ENCODE measurements around the gene OR14I1. TPM values are rescaled to one million over a fixed set of nuclear protein-coding genes. Genes with fewer than 3 reads are reported as not detected.
A peak's percentile ranks its signal among the peaks of the same experiment; 100 is the strongest.

The OR14I1 gene
- total RNA-seq, 1 donor: not detected

GRCh38 chr1:248704606-248705005 lies 2.0 kb upstream of the OR14I1 start:
- no peak for DNase-seq (ENCODE audit: low read depth)
- TF ChIP-seq, protein P1, sequence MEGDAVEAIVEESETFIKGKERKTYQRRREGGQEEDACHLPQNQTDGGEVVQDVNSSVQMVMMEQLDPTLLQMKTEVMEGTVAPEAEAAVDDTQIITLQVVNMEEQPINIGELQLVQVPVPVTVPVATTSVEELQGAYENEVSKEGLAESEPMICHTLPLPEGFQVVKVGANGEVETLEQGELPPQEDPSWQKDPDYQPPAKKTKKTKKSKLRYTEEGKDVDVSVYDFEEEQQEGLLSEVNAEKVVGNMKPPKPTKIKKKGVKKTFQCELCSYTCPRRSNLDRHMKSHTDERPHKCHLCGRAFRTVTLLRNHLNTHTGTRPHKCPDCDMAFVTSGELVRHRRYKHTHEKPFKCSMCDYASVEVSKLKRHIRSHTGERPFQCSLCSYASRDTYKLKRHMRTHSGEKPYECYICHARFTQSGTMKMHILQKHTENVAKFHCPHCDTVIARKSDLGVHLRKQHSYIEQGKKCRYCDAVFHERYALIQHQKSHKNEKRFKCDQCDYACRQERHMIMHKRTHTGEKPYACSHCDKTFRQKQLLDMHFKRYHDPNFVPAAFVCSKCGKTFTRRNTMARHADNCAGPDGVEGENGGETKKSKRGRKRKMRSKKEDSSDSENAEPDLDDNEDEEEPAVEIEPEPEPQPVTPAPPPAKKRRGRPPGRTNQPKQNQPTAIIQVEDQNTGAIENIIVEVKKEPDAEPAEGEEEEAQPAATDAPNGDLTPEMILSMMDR (IDR thresholded peaks at IDR 0.05; ENCODE audit: insufficient read depth, low read depth, low read length): no peak
- no peak overlapping the region for H3K4me3 ChIP-seq (ENCODE audit: low read depth, low read length)

GRCh38 chr1:248703674-248704073 lies 1.1 kb upstream of the OR14I1 start:
- DNase-seq (ENCODE audit: low read depth): no peak
- no peak overlapping the region for H3K4me3 ChIP-seq (ENCODE audit: low read depth, low read length)
- TF ChIP-seq, protein P1 (IDR thresholded peaks at IDR 0.05; ENCODE audit: insufficient read depth, low read depth, low read length): no peak

DNA sequence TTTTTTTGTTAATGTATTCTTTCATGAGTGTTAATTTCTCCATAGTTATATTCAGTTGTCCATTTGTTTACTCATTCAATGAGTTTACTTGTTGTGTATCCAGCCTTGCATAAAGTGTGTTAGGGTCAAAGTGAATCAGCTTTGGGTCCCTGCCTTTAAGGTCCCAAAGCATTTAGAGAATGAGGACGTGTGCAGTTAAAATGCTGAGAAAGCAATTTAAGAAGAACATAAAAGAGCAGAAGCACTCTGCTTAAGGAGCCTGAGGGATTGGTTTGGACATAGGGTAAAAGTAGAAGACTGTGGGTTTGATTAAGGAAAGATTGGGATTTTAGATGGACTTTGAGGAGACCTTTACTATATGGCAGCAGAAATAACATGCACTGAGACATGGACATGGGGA lies 3.5 kb downstream of the OR14I1 start:
- TF ChIP-seq, protein P1 (IDR thresholded peaks at IDR 0.05; ENCODE audit: insufficient read depth, low read depth, low read length): no peak
- H3K4me3 ChIP-seq (ENCODE audit: low read depth, low read length): no peak overlapping the region
- no peak for DNase-seq (ENCODE audit: low read depth)

- TF ChIP-seq, protein P1 (IDR thresholded peaks at IDR 0.05; ENCODE audit: insufficient read depth, low read depth, low read length): no peak
- H3K4me3 ChIP-seq (ENCODE audit: low read depth, low read length): no peak overlapping the region
- no peak for DNase-seq (ENCODE audit: low read depth)
These were observed 4.7 kb downstream of the OR14I1 start for GRCh38 chr1:248697907-248698306.

DNA sequence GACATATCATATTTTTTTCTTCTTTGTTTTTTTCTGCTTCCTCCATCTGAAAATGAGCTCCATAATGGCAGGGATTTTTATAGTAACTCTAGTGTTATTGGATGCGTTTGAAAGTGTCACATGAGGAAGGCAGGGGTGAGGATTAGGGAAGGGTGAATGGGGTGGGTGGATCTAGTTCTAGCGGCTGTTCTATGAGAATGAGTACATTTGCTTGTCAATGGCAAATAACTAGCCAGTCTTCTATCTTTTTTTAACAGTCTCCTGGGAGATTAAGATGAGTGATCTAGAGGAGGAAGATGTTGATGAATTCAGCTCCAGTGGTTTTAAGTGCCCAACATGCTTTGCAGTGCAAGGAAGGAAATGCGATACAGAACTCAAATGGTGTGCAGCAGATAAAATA lies 5.8 kb downstream of the OR14I1 start:
- no peak for DNase-seq (ENCODE audit: low read depth)
- no peak overlapping the region for H3K4me3 ChIP-seq (ENCODE audit: low read depth, low read length)
- TF ChIP-seq, protein P1 (IDR thresholded peaks at IDR 0.05; ENCODE audit: insufficient read depth, low read depth, low read length): no peak

- TF ChIP-seq, protein P1 (IDR thresholded peaks at IDR 0.05; ENCODE audit: insufficient read depth, low read depth, low read length): no peak
- DNase-seq (ENCODE audit: low read depth): no peak
- no peak overlapping the region for H3K4me3 ChIP-seq (ENCODE audit: low read depth, low read length)
These were observed 6.3 kb downstream of the OR14I1 start for GRCh38 chr1:248696261-248696660.

DNA sequence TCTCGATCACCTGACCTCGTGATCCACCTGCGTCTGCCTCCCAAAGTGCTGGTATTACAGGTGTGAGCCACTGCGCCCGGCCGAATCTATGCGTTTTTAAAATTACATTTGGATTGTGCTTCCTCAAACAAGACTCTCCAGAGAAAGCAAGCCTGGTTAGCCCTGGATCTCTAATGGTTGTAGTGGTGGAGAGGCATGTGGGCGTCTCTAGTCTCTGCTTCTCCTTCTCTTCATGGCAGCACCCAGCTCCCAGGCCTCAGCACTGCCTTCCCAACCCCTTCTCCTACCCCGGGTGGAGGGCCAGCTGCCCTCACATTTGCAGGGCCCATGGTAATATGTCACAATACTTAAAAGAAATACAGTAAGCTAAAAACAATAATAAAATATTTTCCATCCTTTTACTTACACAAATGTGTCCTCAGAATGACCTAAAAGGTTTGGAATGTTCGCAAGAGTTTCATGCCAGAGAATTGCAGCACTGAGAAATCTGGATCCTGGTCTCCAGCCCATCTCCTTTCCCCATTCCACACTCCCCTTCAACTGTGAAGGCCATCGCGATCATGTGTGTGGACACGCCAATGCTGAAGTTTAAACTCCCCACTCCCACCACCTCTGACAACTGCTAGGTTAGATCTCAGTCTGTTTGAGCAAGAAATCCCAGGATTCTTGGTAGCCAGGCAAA lies 7.0 kb downstream of the OR14I1 start:
- no peak overlapping the region for H3K4me3 ChIP-seq (ENCODE audit: low read depth, low read length)
- TF ChIP-seq, protein P1 (IDR thresholded peaks at IDR 0.05; ENCODE audit: insufficient read depth, low read depth, low read length): no peak
- DNase-seq (ENCODE audit: low read depth): peak; percentile 2

Data from fibroblast of villous mesenchyme (primary cell).